Measurements from ENCODE around the gene NAPEPLD. TPM values are rescaled to one million over a fixed set of nuclear protein-coding genes. Genes with fewer than 3 reads are reported as not detected.

The NAPEPLD gene
- total RNA-seq, 2 experiments from 2014 or later, result 13.5 to 15.4 TPM

- intact Hi-C loops (cut with micrococcal nuclease; ENCODE audit: unreplicated experiment), result no loop called here
- ChIA-PET CTCF (ENCODE audit: unreplicated experiment) (no interaction called here), POLR2A (interaction anchor here (0.8 kb wide), 1 partner anchor 75 kb away, joined by 4 read pairs; the partner anchor contains the start of genes ARMC10 and FBXL13)
- peak overlapping the region; percentile 97 for H3K4me2 ChIP-seq (ENCODE audit: low read length)
- peak; percentile 18 for DNase-seq (ENCODE audit: low spot score)
- no peaks in the 10 kb centered on the region for H3K9me2 ChIP-seq (ENCODE audit: insufficient read depth, low read length)
- no peak for TF ChIP-seq EZH2phosphoT487 (IDR thresholded peaks at IDR 0.05; ENCODE audit: borderline replicate concordance, low read depth, low read length)
- no peak for TF ChIP-seq CTCF (conservative IDR thresholded peaks at IDR 0.05; ENCODE audit: low read length)
- no TSS peak for BruUV-seq (replicated peaks)
- H3K9me3 ChIP-seq (ENCODE audit: low read length), result no peaks in the 10 kb centered on the region
- peaks cover 24% of the 10 kb centered on the region for H3K4me1 ChIP-seq (ENCODE audit: insufficient read depth, low read length, poor library complexity, severe bottlenecking)
- H4K20me1 ChIP-seq (ENCODE audit: insufficient read depth, low read length), result no peaks in the 10 kb centered on the region; the same call in 1 of the 2 replicates
- H2AFZ ChIP-seq (ENCODE audit: low read length), result peak overlapping the region; percentile 90
- no peak overlapping the region for H3K27ac ChIP-seq (ENCODE audit: low read depth, low read length, poor library complexity, severe bottlenecking)
- no peaks in the 10 kb centered on the region for H3K36me3 ChIP-seq (ENCODE audit: insufficient read depth, low read length)
- peaks cover 24% of the 10 kb centered on the region; the same call in 1 of the 2 replicates for H3K79me2 ChIP-seq (ENCODE audit: insufficient read depth, low read depth, low read length)
- H3K4me3 ChIP-seq (ENCODE audit: low read depth, low read length, poor library complexity, severe bottlenecking), result no peak overlapping the region
These were observed 1.3 kb upstream of the NAPEPLD start for GRCh38 chr7:103150192-103150591.

- ChIA-PET POLR2A (no interaction called here), CTCF (ENCODE audit: unreplicated experiment) (no interaction called here)
- H3K4me2 ChIP-seq (ENCODE audit: low read length), result peak overlapping the region; percentile 97
- H4K20me1 ChIP-seq (ENCODE audit: insufficient read depth, low read length), result no peaks in the 10 kb centered on the region; the same call in 1 of the 2 replicates
- TF ChIP-seq EZH2phosphoT487 (IDR thresholded peaks at IDR 0.05; ENCODE audit: borderline replicate concordance, low read depth, low read length) (no peak), CTCF (conservative IDR thresholded peaks at IDR 0.05; ENCODE audit: low read length) (no peak)
- no peak for DNase-seq (ENCODE audit: low spot score)
- no peaks in the 10 kb centered on the region for H3K36me3 ChIP-seq (ENCODE audit: insufficient read depth, low read length)
- H3K27ac ChIP-seq (ENCODE audit: low read depth, low read length, poor library complexity, severe bottlenecking), result peak overlapping the region; percentile 63
- no peaks in the 10 kb centered on the region for H3K9me2 ChIP-seq (ENCODE audit: insufficient read depth, low read length)
- intact Hi-C loops (cut with micrococcal nuclease; ENCODE audit: unreplicated experiment), result no loop called here
- H3K79me2 ChIP-seq (ENCODE audit: insufficient read depth, low read depth, low read length), result peaks cover 24% of the 10 kb centered on the region; the same call in 1 of the 2 replicates
- no peaks in the 10 kb centered on the region for H3K9me3 ChIP-seq (ENCODE audit: low read length)
- H3K4me3 ChIP-seq (ENCODE audit: low read depth, low read length, poor library complexity, severe bottlenecking), result peak overlapping the region; percentile 79
- peak overlapping the region; percentile 90 for H2AFZ ChIP-seq (ENCODE audit: low read length)
- H3K4me1 ChIP-seq (ENCODE audit: insufficient read depth, low read length, poor library complexity, severe bottlenecking), result peaks cover 24% of the 10 kb centered on the region
- BruUV-seq (replicated peaks), result TSS peak; percentile 79
These were observed 895 bp upstream of the NAPEPLD start for GRCh38 chr7:103149808-103150180.

Measured in OCI-LY7 (cell line).